ENCODE results near the gene RMC1.

DNA sequence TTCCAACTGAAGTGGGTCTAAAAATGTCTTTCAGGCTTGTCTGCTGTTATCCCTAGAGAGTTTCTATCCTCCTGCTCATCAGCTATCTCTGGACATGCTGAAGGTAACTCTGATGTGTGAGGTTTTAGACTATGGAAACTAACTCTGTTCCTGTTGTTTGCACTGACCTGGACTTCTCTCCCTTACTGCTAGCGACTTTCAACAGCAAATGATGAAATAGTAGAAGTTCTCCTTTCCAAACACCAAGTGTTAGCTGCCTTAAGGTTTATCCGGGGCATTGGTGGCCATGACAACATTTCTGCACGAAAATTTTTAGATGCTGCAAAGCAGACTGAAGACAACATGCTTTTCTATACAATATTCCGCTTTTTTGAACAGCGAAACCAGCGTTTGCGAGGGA lies 26.9 kb downstream of the RMC1 start:
- no peak for TF ChIP-seq TAF1 (IDR thresholded peaks at IDR 0.05; ENCODE audit: borderline replicate concordance, insufficient read depth, low read length)
- no peak for TF ChIP-seq POLR2AphosphoS5 (IDR thresholded peaks at IDR 0.05; ENCODE audit: low read depth, low read length)
